Kidney (tissue), 14 donors: ENCODE measurements around the gene ST3GAL6. TPM values are rescaled to one million over a fixed set of nuclear protein-coding genes. Genes with fewer than 3 reads are reported as not detected.

ENCODE experiments used
- DNase-seq, 5 donors: peaks; one replicate each; pipeline ENCODE4 v3.0.0-alpha.2; 2013 to 2020
- FAIRE-seq: peaks from 2 replicates; lab custom pipeline; 2012; peaks lifted over from hg19 to GRCh38; lab: Jason Lieb, UNC
- H3K27ac ChIP-seq, 2 donors: one replicate each; pipeline ENCODE4 v1.7.0; 2013; ENCODE audit warnings: low read depth in 2 of 2, low read length in 2 of 2, inconsistent platforms in 1 of 2
- H3K27me3 ChIP-seq: one replicate; pipeline ENCODE4 v1.7.1; 2013; ENCODE audit warnings: low read length, inconsistent platforms; ENCODE audit not compliant: control insufficient read depth, insufficient read depth
- H3K36me3 ChIP-seq, 3 donors: one replicate each; pipeline versions ENCODE4 v1.7.0 to v1.7.1; 2013; ENCODE audit warnings: low read length in 3 of 3, control low read depth in 1 of 3, inconsistent platforms in 1 of 3; ENCODE audit not compliant: insufficient read depth in 3 of 3, control insufficient read depth in 2 of 3
- H3K4me1 ChIP-seq, 3 donors: one replicate each; pipeline versions ENCODE4 v1.7.0 to v1.7.1; 2013; ENCODE audit warnings: low read length in 3 of 3, inconsistent platforms in 1 of 3, low read depth in 1 of 3; ENCODE audit not compliant: control insufficient read depth in 2 of 3, insufficient read depth in 2 of 3
- H3K4me3 ChIP-seq, 3 donors: one replicate each; pipeline versions ENCODE4 v1.7.0 to v1.8.1; 2013; ENCODE audit warnings: low read length in 3 of 3, control low read depth in 1 of 3, inconsistent platforms in 1 of 3
- H3K9ac ChIP-seq, 3 donors: one replicate each; pipeline versions ENCODE4 v1.7.0 to v1.7.1; 2013; ENCODE audit warnings: low read length in 3 of 3, control low read depth in 1 of 3, inconsistent platforms in 1 of 3
- H3K9me3 ChIP-seq, 3 donors: one replicate each; pipeline versions ENCODE4 v1.7.0 to v1.7.1; 2013; ENCODE audit warnings: low read length in 3 of 3, control low read depth in 1 of 3, inconsistent platforms in 1 of 3; ENCODE audit not compliant: control insufficient read depth in 2 of 3, insufficient read depth in 1 of 3
- CTCF ChIP-seq: IDR thresholded peaks from 3 replicates; pipeline ENCODE4 v1.5.1; 2012; ENCODE audit warnings: mild to moderate bottlenecking, moderate library complexity, borderline replicate concordance; ENCODE audit not compliant: insufficient read depth; ENCODE audit errors: extremely low read depth
- intact Hi-C: fragments of 100-400 bp; cut with DNase I; formaldehyde crosslinking; loops from one replicate; pipeline ENCODE4 v1.11.1; 2022
- polyA plus RNA-seq: library from polyadenylated mRNA; stranded (reverse); fragments of 350-450 nt; fragmentation: Illumina TruSeq; extraction: RNeasy Lipid Tissue Mini Kit (QIAGEN cat#74804); gene quantifications from one replicate; pipeline ENCODE4 v1.2.3, GENCODE V29; 2014; ENCODE audit warnings: low read depth, low replicate concordance; ENCODE audit not compliant: insufficient read depth
- total RNA-seq: library from RNA; stranded (reverse); fragmentation: NEBNext Ultra II Directional; extraction: Animal tissue kit (Norgen Biotek cat#: 25700); gene quantifications from one replicate; pipeline ENCODE4 v1.2.1, GENCODE V29; 2021
- donor health status: control.
- donor health status: control.
- donor health status: control.
- donor health status: control.
- donor health status: control.
- donor health status: DM: yes; HTN: yes; CAD: no.
- donor health status: Normal renal cell carcinoma (clear cell type).

The ST3GAL6 gene
- total and polyA plus RNA-seq, 2 donors from 2014 or later: 10.7 to 20.8 TPM

DNA sequence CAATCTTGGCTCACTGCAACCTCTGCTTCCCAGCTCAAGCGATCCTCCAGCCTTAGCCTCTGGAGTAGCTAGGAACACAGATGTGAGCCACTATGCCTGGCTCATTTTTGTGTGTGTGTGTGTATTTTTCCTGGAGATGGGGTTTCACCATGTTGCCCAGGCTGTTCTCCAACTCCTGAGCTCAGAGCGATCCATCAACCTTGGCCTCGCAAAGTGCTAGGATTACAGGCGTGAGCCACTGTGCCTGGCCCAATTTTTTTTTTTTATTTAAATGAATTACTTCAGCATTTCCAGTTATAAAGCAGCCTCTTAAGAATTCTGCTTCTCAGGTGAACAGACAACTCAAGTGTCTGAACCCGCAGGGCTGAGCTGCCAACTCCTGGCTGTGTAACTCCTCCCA is 20.1 kb upstream of the ST3GAL6 start:
- Histone ChIP-seq H3K36me3 (no peaks in the 10 kb centered on the region), H3K4me1 (no peaks in the 10 kb centered on the region), H3K4me3 (no peak overlapping the region), H3K27ac (no peak overlapping the region), H3K9me3 (no peaks in the 10 kb centered on the region), H3K9ac (no peak overlapping the region), H3K27me3 (no peaks in the 10 kb centered on the region)
- FAIRE-seq (no peak), DNase-seq (no peak)
- intact Hi-C loops: no loop called here
- TF ChIP-seq CTCF: no peak

DNA sequence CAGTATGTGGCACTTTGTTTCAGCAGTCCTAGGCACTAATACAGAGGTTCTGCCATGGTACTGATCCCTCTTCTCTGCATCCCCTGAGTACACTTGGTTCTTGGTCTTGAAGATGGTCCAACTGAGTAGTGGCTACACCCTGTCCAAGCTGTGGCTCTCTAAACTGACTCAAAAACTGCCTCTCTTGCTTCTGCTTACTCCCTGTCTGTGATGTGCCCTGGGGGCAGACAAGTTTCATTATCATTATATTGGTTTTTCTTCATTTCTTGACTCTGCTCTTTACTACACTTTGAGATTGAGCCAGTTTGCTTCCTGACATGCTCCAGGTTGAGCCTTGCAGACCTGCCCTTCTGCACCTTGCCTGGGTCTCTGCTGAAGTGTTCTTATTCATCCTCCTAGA is 18.9 kb upstream of the ST3GAL6 start:
- FAIRE-seq (no peak), DNase-seq (no peak)
- TF ChIP-seq CTCF: no peak

GRCh38 chr3:98745718-98746117 is 17.4 kb upstream of the ST3GAL6 start:
- Histone ChIP-seq H3K9me3 (no peaks in the 10 kb centered on the region), H3K4me3 (no peak overlapping the region), H3K27ac (no peak overlapping the region), H3K27me3 (no peaks in the 10 kb centered on the region), H3K36me3 (no peaks in the 10 kb centered on the region), H3K4me1 (peaks cover 0 to 4% (median 0%) of the 10 kb centered on the region in 3 donors), H3K9ac (no peak overlapping the region)
- DNase-seq: no peak
- intact Hi-C loops: no loop called here
- TF ChIP-seq CTCF: no peak
- no peak for FAIRE-seq

More for the DNA sequence above, 18.9 kb upstream of the ST3GAL6 start:
- Histone ChIP-seq H3K27ac (no peak overlapping the region), H3K27me3 (no peaks in the 10 kb centered on the region), H3K4me3 (no peak overlapping the region), H3K36me3 (no peaks in the 10 kb centered on the region), H3K4me1 (no peaks in the 10 kb centered on the region), H3K9me3 (no peaks in the 10 kb centered on the region), H3K9ac (no peak overlapping the region)
- intact Hi-C loops: no loop called here

DNA sequence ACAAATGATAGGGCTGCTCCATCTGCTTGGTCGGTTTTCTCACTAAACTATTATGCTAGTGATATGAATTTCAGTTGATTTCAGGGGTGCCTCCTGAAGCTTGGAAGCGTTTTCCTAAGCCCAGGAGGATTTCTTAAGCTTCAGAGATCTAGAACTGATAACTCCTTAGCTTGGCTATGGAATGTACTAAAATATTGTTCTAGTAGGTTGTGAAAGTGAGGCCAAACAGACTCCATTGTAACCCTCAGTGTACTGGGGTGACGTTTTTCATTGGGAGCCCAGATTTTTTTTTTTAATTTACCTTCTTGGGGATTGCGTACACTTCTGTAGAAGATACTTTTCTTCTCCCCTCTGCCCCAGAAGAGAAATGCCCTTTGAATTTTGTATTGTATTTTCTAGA is 17.0 kb upstream of the ST3GAL6 start:
- no peak for TF ChIP-seq CTCF
- intact Hi-C loops: no loop called here
- no peak overlapping the region for H3K9ac ChIP-seq
- peaks cover 0 to 4% (median 0%) of the 10 kb centered on the region in 3 donors for H3K4me1 ChIP-seq
- H3K27ac ChIP-seq: no peak overlapping the region
- H3K27me3 ChIP-seq: no peaks in the 10 kb centered on the region
- FAIRE-seq (no peak), DNase-seq (no peak)
- no peaks in the 10 kb centered on the region for H3K9me3 ChIP-seq
- no peak overlapping the region for H3K4me3 ChIP-seq
- H3K36me3 ChIP-seq: no peaks in the 10 kb centered on the region
